Fibroblast of gingiva (primary cell): ENCODE results near the gene GFPT2.
"Not testable (repeated sequence)": the region's sequence is repeated elsewhere in the genome, so short reads cannot be mapped to it uniquely, and the experiment has no call there.

Experiments used
- DNase-seq: peaks from one replicate; pipeline ENCODE4 v3.0.0-alpha.2; 2011; ENCODE audit warnings: low read depth

Gene GFPT2

GRCh38 chr5:180304431-180305375 is 48.4 kb downstream of the GFPT2 start:
- no peak for DNase-seq

- DNase-seq, result no peak
These were observed 49.2 kb downstream of the GFPT2 start for GRCh38 chr5:180304016-180304292.

DNA sequence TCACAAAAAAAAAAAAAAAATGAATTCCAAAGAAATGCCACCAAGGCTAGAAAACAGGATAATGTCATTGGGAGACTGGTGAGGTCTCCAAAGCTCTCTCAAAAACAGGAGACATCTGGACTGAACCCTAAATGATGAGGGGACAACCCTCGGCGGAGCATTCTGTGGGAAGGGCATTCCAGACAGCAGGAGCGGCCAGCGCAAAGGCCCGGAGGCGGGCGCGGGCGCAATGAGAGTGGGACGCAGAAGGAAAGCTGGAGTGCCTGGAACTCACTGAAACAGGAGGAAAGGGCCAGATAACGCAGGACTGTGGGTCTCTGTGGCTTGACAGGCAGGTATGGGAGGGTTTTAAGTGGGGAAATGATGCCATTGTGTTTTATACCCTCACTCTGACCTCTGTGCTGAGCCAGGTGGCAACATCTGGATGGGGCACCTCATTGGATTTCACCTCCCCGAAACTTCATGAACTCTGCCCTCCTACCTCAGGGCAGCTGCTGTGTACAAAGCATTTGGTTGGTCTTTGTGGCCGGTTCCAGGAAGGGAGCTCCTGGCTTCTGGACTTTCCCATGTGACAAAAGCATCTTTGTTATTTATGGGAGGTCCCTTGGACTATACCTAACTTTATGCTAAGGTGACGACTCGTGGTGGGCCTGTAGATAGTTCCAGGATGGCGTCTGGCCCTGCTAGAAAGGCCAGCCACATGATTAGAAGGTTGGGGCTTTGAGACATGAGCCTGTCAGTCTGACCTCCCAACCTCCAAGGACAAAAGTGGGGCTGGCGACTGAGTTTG is 49.7 kb downstream of the GFPT2 start:
- no peak for DNase-seq

- DNase-seq, result no peak
These were observed 50.9 kb downstream of the GFPT2 start for GRCh38 chr5:180302256-180302655.

DNA sequence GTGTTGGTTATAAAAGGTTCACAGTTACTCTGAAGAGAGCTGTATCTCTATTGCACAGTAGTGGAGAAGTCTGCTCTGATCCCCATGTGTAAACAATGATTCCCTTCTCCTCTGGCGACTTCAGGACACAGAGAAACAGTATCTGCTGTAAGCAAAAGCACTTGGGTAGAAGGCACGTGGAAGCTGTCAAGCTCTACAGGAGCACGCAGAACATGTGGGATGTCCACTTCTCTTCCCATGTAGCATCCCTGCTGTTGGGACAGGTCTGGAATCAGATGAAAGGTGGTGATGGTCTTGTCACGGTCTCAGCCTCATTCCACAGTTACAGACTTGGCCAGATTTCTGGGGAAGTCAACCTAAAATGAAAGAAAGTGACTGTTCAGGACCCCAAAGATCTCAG is 51.9 kb downstream of the GFPT2 start:
- no peak for DNase-seq

GRCh38 chr5:180299526-180299925 is 53.6 kb downstream of the GFPT2 start:
- DNase-seq, result no peak

- not testable (repeated sequence) for DNase-seq
These were observed 54.1 kb downstream of the GFPT2 start for GRCh38 chr5:180299014-180299413.

- no peak for DNase-seq
These were observed 55.4 kb downstream of the GFPT2 start for GRCh38 chr5:180297587-180298282.

- DNase-seq, result no peak
These were observed 56.4 kb downstream of the GFPT2 start for GRCh38 chr5:180296771-180297170.

- DNase-seq, result no peak
These were observed 58.1 kb downstream of the GFPT2 start for GRCh38 chr5:180294913-180295555.

GRCh38 chr5:180294411-180294810 is 58.7 kb downstream of the GFPT2 start:
- DNase-seq, result no peak

DNA sequence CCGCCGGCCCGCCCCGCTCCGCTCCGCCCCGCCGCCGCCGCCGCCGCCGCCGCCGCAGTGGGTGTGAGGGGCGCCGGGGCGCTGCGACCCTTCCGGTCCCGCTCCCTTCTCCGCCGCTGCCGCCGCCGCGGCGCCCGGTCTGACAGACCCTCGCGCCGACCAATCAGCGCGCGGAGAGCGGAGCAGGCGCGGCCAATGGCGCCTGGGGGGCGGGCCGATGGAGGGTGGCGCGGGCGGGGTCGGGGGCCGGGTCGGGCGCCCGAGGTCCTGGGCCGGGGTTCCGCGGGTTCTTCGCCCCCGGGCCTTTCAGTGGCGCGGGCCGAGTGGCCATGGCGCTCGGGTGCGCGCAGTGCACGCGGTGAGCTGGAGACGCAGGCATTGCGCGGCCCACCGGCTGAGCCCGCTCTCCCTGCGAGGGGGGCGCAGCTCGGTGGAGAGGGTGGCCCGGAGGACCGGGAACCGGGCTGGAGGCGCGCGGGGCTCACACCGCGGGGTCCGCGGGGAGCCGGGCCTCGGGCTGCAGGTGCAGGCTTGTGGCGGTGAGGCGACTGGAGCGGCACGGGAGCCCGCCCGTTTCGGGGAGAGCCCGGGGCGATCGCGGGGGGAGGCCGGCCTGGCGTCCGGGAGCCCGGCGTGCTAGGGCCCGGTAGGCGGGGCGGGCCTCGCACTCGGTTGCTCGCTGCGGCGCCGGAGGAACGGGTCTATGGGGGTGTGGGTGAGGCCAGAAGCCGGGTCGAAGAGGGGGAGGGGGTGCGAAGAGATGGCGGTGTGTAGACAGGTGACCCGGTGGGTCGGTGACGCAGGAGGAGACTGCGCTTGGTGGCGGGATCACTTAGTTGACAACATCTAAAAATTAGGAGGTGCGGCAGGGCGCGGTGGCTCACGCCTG is 60.9 kb downstream of the GFPT2 start, which contains the start of gene MAPK9:
MAPK9 (minus strand) TSS at position 141 of the 889 bp plus-strand sequence. CDS start 11,522 bp downstream, outside the sequence.
- peak; percentile 72 for DNase-seq

DNA sequence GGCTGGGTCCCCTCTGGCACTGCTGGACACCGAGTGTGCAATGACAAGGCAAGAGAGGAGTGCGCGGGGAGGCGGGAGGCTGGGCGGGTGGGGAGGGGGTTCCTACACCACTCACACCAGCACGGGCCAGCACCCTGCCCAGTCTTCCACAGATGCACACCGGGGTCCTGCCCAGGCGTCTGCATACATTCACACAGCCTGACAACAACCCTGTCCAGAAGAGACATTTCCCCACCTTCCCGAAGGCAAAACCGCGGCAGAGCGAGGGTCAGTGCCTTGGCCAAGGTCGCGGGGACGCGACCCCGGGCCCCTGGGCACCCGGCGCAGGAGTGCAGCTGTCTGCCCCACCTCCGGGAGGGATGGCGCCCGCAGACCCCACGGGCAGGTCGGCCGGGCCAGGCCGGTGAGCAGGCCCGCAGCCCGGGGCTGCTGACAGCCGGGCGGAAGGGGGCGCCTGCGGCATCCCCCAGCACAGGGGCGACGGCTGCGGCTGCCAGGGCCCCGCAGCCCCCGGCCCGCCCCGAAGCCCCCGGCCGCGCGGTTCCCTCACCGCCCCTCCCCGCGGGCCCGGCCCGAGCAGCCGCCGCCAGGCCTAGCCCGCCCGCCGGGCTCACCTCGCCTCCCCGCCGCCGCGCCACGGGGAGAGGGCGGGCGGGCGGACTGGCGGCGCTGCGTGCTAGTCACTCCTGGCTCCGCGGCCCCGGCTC is 61.7 kb downstream of the GFPT2 start:
- no peak for DNase-seq

DNA sequence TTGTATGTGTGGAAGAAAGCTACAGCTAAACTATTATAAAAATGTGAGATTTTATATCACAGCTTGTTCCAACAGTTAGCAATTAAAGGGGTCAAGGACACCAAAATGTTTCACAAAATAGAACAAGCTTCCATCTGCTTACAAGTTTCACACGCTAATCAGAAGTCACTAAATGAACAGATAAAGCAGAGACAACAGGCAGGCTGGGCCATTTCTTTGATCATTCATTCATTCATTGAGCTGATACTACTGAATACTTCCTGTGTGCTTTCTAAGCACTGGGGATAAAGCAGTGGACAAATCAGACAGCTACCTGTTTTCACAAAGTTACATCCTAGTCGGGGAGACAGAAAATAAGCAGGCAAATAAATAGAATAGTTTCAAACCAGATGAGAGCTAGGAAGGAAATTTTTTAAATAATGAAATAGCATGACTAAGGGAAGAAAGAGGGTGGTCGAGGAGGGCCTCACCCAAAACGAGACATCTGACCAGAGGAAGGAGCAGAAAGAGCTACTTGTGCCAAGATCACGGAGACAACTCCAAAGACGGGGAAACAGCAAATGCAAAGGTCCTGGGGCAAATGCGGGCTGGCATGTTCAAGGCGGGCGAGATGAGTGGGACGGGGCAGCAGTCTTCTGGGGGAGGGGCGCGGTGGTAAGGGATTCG is 62.4 kb downstream of the GFPT2 start:
- DNase-seq, result no peak

GRCh38 chr5:180289966-180290365 is 63.2 kb downstream of the GFPT2 start:
- no peak for DNase-seq

DNA sequence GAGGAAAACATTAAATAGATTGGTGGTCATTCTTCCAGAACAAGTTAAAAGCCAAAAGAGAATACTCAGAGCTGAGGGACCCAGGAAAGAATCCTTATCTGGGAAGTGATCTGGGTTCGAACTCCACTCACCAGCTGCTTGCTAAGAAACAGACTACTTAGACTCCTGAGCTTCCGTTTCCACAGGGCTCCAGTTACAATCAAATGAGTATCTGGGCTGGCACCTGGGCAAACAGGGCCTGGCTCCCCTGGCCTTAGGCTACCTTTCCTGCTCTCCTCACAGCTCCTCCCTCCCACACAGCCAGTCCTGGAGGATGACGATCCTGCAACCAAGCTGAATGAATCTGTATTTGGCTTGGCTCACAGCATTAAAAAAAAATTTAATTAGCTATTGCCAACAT is 63.7 kb downstream of the GFPT2 start:
- DNase-seq, result no peak

DNA sequence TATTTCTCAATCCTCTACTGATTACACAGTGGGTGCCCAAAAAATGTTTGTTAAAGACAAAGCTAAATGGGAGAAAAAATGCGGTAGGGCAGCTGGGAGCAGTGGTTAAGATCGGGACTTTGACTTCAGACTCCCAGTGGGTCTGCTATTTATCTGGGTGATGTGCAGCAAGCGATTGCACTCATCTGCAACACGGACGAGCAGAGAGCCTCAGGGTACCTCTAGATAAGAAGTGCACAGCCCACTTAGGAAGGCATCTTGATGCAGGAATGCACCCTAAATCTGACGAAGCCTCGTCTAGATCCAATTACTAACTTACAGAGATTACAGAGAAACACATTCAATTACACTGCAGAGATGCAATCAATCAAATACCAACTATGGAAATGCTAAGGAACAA is 65.3 kb downstream of the GFPT2 start:
- no peak for DNase-seq

- no peak for DNase-seq
These were observed 65.7 kb downstream of the GFPT2 start for GRCh38 chr5:180287404-180287803.

DNA sequence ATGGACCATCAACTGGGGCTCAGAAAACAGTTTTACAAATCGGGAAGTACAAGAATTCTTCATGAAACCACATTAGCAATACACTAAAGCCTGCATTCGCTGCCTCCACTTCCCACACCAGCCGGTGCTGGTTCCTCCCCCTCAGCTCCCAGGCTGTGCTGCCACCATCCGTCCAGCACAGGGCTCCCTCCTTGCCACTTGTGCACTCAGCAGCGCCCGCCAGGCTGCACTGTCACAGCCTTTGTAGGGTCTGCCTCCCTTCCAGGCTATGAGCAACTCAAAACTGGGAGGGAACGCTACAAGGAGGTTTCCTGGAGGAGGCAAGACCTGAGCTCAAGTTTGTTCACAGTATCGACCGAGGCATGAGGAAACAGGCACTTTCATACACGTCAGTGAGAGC is 69.0 kb downstream of the GFPT2 start:
- DNase-seq, result no peak
